Fibroblast of the aortic adventitia (primary cell): ENCODE data around the gene OTOP3. TPM values are rescaled to one million over a fixed set of nuclear protein-coding genes. Genes with fewer than 3 reads are reported as not detected.

Experiments
- DNase-seq: peaks from one replicate; pipeline ENCODE4 v3.0.0-alpha.2; 2010; ENCODE audit warnings: low read depth
- H3K4me3 ChIP-seq: 2 replicates; pipeline ENCODE4 v1.5.1; 2011; ENCODE audit warnings: low read depth, mild to moderate bottlenecking, control low read depth, low read length, moderate library complexity
- CTCF ChIP-seq: IDR thresholded peaks from 2 replicates; pipeline ENCODE4 v1.5.1; 2011; ENCODE audit warnings: mild to moderate bottlenecking, low read length, control low read depth, inconsistent platforms; ENCODE audit not compliant: insufficient read depth
- total RNA-seq: library from RNA; depleted of rRNA; stranded (reverse); fragments of >200 nt; gene quantifications from 2 replicates; pipeline ENCODE4 v1.2.3, GENCODE V29; 2012; ENCODE audit warnings: low replicate concordance

The OTOP3 gene
- total RNA-seq, 1 donor: not detected

- TF ChIP-seq CTCF: no peak
- no peak overlapping the region for H3K4me3 ChIP-seq
- DNase-seq: no peak
Observed at GRCh38 chr17:74941128-74941725, 5.5 kb downstream of the OTOP3 start.

- no peak for TF ChIP-seq CTCF
- no peak for DNase-seq
- no peak overlapping the region for H3K4me3 ChIP-seq
Observed at GRCh38 chr17:74943808-74944522, 8.3 kb downstream of the OTOP3 start.

GRCh38 chr17:74945543-74945942, 9.8 kb downstream of the OTOP3 start:
- TF ChIP-seq CTCF: no peak
- no peak overlapping the region for H3K4me3 ChIP-seq
- DNase-seq: no peak

- H3K4me3 ChIP-seq: no peak overlapping the region
- DNase-seq: no peak
- TF ChIP-seq CTCF: no peak
Observed at GRCh38 chr17:74946641-74947040, 10.9 kb downstream of the OTOP3 start.

GRCh38 chr17:74947041-74947754, 11.5 kb downstream of the OTOP3 start:
- no peak for DNase-seq
- no peak for TF ChIP-seq CTCF
- no peak overlapping the region for H3K4me3 ChIP-seq

GRCh38 chr17:74949455-74950115, 13.9 kb downstream of the OTOP3 start:
- no peak for DNase-seq
- no peak overlapping the region for H3K4me3 ChIP-seq
- TF ChIP-seq CTCF: no peak
